ENCODE results near the gene DPP6.

DPP6 gene

DNA sequence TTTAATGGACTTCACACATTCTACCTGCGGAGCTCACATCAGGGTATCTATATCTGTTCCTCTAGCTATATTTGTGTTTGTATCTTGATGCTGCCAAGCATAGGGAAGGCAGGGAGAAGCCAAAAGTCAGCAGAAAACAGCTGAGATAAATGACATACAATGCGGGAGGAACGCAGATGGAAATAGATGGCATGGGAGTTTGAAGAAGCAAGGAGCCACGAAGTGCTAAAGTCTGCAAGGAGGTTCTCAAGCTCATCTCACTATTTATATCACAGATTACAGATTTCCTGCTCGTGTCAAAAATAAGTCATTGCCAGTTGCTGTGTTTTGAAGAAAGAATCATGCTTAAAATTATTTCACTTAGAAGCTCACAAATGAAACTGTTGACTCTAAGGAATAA is 180.5 kb downstream of the DPP6 start:
- DNase-seq (ENCODE audit: low spot score) (no peak), ATAC-seq (ENCODE audit: low read depth) (no peak)
- no peak overlapping the region for H3K27ac ChIP-seq (ENCODE audit: poor library complexity, severe bottlenecking)
- H3K27me3 ChIP-seq (ENCODE audit: insufficient read depth, poor library complexity, severe bottlenecking): no peaks in the 10 kb centered on the region
- TF ChIP-seq, protein P1, sequence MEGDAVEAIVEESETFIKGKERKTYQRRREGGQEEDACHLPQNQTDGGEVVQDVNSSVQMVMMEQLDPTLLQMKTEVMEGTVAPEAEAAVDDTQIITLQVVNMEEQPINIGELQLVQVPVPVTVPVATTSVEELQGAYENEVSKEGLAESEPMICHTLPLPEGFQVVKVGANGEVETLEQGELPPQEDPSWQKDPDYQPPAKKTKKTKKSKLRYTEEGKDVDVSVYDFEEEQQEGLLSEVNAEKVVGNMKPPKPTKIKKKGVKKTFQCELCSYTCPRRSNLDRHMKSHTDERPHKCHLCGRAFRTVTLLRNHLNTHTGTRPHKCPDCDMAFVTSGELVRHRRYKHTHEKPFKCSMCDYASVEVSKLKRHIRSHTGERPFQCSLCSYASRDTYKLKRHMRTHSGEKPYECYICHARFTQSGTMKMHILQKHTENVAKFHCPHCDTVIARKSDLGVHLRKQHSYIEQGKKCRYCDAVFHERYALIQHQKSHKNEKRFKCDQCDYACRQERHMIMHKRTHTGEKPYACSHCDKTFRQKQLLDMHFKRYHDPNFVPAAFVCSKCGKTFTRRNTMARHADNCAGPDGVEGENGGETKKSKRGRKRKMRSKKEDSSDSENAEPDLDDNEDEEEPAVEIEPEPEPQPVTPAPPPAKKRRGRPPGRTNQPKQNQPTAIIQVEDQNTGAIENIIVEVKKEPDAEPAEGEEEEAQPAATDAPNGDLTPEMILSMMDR (IDR thresholded peaks at IDR 0.05; ENCODE audit: poor library complexity, severe bottlenecking): no peak
- no peaks in the 10 kb centered on the region for H3K36me3 ChIP-seq (ENCODE audit: low read depth)
- no peak overlapping the region for H3K4me3 ChIP-seq (ENCODE audit: severe bottlenecking)
- H3K9me3 ChIP-seq (ENCODE audit: severe bottlenecking): peaks cover under 1% of the 10 kb centered on the region
- no peaks in the 10 kb centered on the region for H3K4me1 ChIP-seq (ENCODE audit: insufficient read depth, poor library complexity, severe bottlenecking)

DNA sequence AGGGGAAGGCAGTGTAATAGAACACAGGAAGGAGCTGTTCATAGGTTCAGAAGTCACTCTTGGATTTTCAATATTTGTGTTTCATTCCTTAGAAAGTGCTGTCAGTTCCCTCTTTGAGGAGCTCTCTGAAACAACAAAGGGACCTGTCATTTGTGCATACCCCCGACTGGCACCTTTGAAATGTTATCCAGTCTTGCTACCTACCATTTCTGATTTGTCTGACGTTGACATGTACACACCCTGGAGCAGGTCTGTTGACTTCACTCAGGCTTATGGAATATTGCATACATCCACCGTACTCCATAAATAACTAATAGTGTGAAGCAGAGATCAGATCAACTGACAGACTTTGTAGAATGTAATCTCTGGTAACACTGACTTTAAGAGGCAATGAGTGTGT is 189.8 kb downstream of the DPP6 start:
- no peak overlapping the region for H3K27ac ChIP-seq (ENCODE audit: poor library complexity, severe bottlenecking)
- no peaks in the 10 kb centered on the region for H3K36me3 ChIP-seq (ENCODE audit: low read depth)
- no peaks in the 10 kb centered on the region for H3K27me3 ChIP-seq (ENCODE audit: insufficient read depth, poor library complexity, severe bottlenecking)
- H3K9me3 ChIP-seq (ENCODE audit: severe bottlenecking): peaks cover 3% of the 10 kb centered on the region
- TF ChIP-seq, protein P1 (IDR thresholded peaks at IDR 0.05; ENCODE audit: poor library complexity, severe bottlenecking): no peak
- H3K4me1 ChIP-seq (ENCODE audit: insufficient read depth, poor library complexity, severe bottlenecking): no peaks in the 10 kb centered on the region
- H3K4me3 ChIP-seq (ENCODE audit: severe bottlenecking): no peak overlapping the region
- ATAC-seq (ENCODE audit: low read depth) (no peak), DNase-seq (ENCODE audit: low spot score) (no peak)

DNA sequence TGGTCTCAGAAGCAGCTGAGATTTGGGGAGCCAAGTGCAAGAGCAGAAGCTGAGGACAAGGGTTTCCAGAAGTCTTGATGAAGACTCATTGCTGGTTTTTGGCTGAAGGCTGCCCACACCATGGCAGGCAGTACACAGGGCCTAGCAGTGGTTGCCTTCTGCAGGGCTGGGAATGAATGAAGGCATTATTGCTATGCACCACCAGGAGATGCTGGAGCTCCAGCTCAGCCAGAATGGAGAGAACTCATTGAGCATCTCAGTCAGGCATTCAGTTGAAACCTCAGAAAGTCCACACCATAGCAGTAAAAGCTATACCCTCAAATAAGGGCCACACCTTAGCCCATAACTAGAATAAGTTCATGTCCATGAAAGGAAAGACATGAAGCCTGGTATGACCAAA is 190.5 kb downstream of the DPP6 start:
- Histone ChIP-seq H3K4me3 (ENCODE audit: severe bottlenecking) (no peak overlapping the region), H3K36me3 (ENCODE audit: low read depth) (no peaks in the 10 kb centered on the region), H3K27me3 (ENCODE audit: insufficient read depth, poor library complexity, severe bottlenecking) (no peaks in the 10 kb centered on the region), H3K4me1 (ENCODE audit: insufficient read depth, poor library complexity, severe bottlenecking) (no peaks in the 10 kb centered on the region), H3K9me3 (ENCODE audit: severe bottlenecking) (peaks cover 3% of the 10 kb centered on the region), H3K27ac (ENCODE audit: poor library complexity, severe bottlenecking) (no peak overlapping the region)
- TF ChIP-seq, protein P1 (IDR thresholded peaks at IDR 0.05; ENCODE audit: poor library complexity, severe bottlenecking): no peak
- no peak for DNase-seq (ENCODE audit: low spot score)
- no peak for ATAC-seq (ENCODE audit: low read depth)

DNA sequence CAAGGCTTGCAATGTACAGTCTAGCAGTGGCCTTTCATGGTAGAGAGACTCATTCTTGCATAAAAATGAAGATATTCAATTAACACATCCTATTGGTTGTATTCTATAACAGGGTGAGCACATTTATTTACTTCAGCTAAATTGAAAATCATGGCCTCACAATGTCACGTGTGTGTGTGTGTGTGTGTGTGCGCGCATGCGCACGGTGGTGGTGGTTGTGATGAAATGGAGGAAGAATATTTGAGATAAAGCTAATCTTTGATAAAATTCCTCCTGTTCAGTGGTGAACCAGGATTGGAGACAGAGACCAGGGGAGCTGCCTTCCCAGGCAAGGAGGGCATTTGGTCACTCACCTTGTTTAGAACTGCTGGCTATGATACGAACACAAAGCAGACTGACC is 199.8 kb downstream of the DPP6 start:
- TF ChIP-seq, protein P1 (IDR thresholded peaks at IDR 0.05; ENCODE audit: poor library complexity, severe bottlenecking): no peak
- H3K4me1 ChIP-seq (ENCODE audit: insufficient read depth, poor library complexity, severe bottlenecking): no peaks in the 10 kb centered on the region
- no peaks in the 10 kb centered on the region for H3K27me3 ChIP-seq (ENCODE audit: insufficient read depth, poor library complexity, severe bottlenecking)
- H3K9me3 ChIP-seq (ENCODE audit: severe bottlenecking): no peaks in the 10 kb centered on the region
- no peak overlapping the region for H3K27ac ChIP-seq (ENCODE audit: poor library complexity, severe bottlenecking)
- no peak for ATAC-seq (ENCODE audit: low read depth)
- H3K4me3 ChIP-seq (ENCODE audit: severe bottlenecking): no peak overlapping the region
- H3K36me3 ChIP-seq (ENCODE audit: low read depth): no peaks in the 10 kb centered on the region
- DNase-seq (ENCODE audit: low spot score): no peak

DNA sequence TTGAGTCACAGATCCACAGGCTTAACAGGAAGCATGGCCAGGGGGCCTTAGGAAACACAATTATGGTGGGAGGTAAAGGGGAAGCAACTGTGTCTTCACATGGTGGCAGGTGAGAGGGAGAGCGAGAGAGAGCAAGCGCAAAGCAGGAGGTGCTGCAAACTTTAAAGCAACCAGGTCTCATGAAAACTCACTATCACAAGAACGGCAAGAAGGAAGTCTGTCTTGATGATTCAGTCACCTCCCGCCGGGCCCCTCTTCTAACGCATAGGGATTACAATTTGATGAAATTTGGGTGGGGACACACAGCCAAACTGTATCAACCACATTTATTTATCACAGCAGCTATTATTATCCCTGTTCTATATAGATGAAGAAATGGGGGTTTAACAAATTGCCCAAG is 201.6 kb downstream of the DPP6 start:
- DNase-seq (ENCODE audit: low spot score): no peak
- ATAC-seq (ENCODE audit: low read depth): no peak
- H3K36me3 ChIP-seq (ENCODE audit: low read depth): no peaks in the 10 kb centered on the region
- H3K4me1 ChIP-seq (ENCODE audit: insufficient read depth, poor library complexity, severe bottlenecking): no peaks in the 10 kb centered on the region
- H3K9me3 ChIP-seq (ENCODE audit: severe bottlenecking): peaks cover 2% of the 10 kb centered on the region
- TF ChIP-seq, protein P1 (IDR thresholded peaks at IDR 0.05; ENCODE audit: poor library complexity, severe bottlenecking): no peak
- no peaks in the 10 kb centered on the region for H3K27me3 ChIP-seq (ENCODE audit: insufficient read depth, poor library complexity, severe bottlenecking)
- H3K27ac ChIP-seq (ENCODE audit: poor library complexity, severe bottlenecking): no peak overlapping the region
- no peak overlapping the region for H3K4me3 ChIP-seq (ENCODE audit: severe bottlenecking)

Measured in RWPE2 (cell line).